Posterior cingulate gyrus (tissue), 11 donors: ENCODE results near the gene LIMS2.
A peak's percentile ranks its signal among the peaks of the same experiment; 100 is the strongest.

Source experiments
- DNase-seq, 10 donors: peaks; one replicate each; pipeline versions ENCODE4 v3.0.0 to v3.0.0-alpha.2; 2020 to 2021; ENCODE audit warnings: mixed read lengths in 3 of 10
- intact Hi-C: fragments of 100-400 bp; cut with DNase I; formaldehyde crosslinking; loops from one replicate; pipeline ENCODE4 v1.15.1; 2023

Gene LIMS2

DNA sequence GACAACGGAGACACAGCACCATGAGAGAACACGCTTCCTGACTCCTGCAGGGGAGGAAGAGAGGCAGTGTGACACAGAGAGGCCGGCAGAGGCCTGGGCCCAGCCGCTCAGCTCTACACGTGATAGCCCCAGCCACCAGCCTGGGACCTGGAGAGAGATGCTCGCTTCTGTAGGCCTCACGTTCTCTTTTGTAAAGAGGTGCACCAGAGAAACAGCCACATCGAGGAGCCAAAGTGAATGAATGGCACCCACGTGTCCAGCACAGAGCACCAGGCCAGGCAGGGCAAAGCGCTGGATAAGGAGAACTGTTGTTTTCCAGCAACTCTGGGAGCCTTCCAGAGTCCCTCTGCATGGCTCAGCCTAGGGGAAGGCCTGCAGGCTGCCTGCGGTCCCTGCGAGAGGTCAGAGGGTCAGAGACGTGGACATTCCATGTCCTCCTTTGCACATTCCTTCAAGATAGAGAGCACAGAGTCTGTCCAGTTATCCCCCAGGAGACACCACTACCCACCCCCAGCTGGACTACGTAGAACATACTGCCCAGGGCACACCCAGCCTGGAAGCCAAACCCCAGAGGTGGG is 14.2 kb downstream of the LIMS2 start:
- peak in 6 of 10 donors; percentile 41 to 92 (median 64) for DNase-seq
- intact Hi-C loops, result no loop called here

DNA sequence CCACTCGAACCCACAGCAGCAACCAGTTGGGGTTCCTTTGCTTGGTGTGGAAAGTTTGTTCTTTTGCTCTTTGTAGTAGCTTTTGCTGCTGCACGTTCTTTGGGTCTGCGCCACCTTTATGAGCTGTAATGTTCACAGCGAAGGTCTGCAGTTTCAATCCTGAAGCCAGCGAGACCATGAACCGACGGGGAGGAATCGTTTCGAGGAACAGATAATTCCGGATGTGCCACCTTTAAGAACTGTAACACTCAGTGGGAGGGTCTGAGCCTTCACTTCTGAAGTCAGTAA is 15.1 kb downstream of the LIMS2 start:
- intact Hi-C loops, result no loop called here
- DNase-seq, result peak in 3 of 10 donors; percentile 5 to 33 (median 22)

DNA sequence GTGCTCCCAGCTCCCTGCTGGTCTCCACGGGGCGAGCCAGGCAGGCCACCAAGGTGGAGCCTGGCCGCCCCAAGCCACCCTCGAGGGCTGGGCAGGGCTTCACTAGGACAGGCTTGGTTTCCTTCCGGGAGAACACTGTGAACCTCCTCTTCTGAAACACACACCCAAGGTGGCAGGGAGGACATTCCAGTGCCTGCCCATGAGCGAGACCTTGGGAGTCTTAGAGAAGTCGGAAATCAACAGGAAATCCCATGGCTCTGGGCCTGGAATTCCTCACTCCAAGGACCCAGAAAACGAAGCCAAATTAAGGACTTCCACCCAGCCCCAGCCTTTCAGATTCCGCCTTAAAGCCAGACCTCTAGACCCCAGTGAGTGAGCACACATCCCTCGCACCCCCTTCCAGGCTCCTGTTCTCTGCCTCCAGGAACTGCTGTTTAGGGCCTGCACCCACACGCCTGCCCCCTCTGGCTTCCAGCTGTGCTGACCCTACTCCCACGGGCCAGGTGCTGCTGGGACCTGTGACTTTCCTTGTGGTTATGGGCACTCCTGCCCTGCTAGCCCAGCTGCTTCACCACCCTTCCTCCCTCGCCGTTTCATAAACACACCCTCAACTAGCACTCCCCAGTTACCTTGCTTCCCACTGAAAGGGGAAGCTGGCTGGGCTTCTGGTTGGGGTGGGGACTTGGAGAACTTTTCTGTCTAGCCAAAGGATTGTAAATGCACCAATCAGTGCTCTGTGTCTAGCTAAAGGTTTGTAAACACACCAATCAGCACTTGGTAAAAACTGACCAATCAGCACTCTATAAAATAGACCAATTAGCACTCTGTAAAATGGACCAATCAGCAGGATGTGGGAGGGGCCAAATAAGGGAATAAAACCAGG is 15.7 kb downstream of the LIMS2 start:
- DNase-seq, result peak in 3 of 10 donors; percentile 3 to 74 (median 67)

DNA sequence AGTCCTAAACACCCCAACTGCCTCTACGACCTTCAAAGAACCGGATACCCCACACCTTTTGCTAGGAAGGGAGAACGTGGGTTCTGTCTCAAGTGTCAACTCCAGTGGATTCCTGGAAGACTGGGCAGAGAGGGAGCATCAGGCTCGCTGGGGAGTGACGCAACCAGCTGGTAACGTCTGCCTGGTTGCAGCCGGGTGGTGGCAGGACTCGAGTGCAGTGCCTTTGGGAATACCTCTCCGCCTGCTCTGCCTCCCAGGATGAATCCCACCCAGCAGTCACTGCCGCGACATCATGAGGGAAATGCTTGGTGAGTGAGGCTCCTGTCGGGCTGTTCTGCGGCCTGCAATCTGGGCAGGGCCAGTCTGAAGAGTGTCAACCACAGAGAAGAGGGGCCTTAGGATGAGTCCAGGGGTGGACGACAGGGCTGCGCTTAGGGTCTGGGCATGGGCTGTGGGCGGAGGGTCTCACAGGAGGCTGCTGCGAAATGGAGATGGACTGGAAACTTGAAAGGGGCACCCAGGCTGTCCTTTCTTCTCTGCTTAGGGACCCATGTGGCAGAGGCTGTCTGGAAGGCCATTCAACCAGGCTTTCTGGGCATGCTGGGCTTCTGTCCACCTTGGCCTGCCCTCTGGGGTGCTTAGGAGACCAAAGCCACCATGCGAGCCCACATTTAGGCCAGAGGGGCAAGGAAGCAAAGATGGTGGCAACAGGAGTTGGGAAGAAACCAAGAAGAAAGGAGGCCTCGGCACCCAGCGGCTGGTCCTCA is 16.5 kb downstream of the LIMS2 start:
- intact Hi-C loops, result no loop called here
- DNase-seq, result peak in 3 of 10 donors; percentile 16 to 62 (median 62)

More for the DNA sequence above, 15.7 kb downstream of the LIMS2 start:
- intact Hi-C loops, result no loop called here

DNA sequence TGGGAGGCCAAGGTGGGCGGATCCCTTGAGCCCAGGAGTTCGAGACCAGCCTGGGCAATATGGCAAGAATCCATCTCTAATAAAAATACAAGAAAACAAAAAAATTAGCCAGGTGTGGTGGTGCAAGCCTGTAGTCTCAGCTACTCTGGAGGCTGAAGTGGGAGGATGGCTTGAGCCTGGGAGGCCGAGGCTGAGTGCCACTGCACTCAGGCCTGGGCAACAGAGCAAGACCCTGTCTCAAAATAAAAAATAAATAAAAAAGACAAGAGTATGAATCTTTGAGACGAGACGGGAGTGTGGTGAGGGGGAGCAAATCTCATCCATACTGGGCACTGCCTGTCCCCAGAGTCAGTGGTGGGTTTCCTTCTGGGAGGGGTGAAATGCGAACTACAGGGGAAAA is 17.2 kb downstream of the LIMS2 start:
- intact Hi-C loops, result no loop called here
- DNase-seq, result peak in 2 of 10 donors; percentile 2 to 67

DNA sequence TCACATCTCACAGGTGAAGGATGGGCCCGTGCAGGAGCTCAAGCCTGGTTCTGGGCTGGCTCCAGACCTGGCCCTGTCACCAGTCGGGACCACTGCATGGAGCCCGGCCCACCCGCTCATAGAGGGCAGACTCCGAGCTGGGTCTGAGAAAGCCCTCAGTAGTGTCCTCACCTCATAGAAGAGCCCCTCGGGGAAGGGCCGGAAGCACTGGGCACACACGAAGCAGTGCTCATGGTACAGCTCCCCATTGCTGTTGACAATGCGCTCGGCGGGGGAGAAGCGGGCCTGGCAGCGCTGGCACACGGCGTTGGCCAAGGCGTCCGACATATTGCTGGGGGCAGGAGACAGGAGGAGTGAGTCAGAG is 18.1 kb downstream of the LIMS2 start:
- intact Hi-C loops, result no loop called here
- peak in 5 of 10 donors; percentile 5 to 79 (median 39) for DNase-seq

DNA sequence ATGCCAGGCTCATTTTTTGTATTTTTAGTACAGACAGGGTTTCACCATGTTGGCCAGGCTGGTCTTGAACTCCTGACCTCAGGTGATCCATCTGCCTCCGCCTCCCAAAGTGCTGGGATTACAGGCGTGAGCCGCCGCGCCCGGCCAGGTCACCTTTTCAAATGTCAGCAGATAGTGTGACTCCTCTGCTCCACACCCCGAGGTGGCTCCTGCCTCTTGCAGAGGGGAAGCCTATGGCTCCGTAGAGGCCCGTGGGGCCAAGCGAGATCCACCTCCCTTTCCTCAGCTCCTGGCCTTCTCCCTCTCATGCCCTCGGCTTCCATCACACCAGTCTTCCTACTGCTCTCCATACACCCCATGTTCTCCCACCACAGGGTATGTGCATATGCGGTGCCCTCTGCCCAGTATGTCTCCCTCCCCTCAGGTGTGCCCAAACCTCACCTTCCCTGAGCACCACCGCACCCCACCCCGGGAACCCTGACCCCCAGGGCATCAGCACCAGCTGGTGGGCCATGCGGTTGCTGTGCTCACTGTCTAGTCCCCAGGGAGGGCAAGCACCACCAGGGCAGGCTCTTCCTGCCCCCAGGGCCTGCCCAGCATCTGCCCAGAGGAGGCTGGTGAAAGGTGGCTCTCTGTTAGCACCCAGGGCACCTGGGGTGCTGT is 18.6 kb downstream of the LIMS2 start:
- peak in 3 of 10 donors; percentile 3 to 77 (median 47) for DNase-seq
- intact Hi-C loops, result no loop called here

DNA sequence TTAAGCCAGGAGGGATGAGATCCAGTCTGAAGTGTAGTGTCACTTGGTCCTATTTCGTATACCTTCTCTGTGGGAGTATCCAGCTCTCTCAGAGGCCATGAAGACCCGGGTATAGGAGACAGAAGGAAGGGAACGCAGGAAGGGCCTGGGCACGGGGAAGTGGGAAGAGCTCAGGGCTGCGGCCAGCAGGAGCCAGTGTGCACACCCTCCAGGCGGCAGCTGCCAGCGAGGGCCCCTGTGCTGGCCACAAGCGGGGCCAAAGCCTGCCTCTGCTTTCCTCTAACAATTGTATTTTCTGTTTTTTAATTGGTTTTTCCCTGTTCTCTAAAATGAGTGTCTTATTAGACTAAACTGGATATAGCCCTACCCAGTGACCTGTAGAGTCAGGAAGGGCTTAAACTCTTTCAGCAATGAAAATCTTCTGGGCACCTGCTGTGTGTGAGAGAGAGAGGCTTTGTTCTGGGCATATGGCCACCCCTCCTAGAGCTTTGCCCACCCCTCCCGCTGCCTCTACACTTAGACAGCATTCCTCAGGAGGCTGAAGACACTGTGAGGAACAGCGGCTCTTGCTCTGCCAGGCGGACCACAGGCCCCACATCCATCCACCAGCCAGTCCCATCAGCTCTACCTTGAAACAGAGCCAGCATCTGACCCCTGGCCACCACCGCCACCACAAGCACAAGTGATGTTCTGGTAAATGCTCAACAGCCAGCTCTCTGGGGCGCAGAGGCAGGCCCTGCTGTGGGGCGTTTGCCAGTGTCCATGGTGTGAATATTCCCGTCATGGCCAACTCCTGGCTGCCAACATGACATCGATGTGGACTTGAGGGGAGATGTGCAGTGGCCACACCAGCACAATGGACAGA is 19.9 kb downstream of the LIMS2 start:
- peak in 4 of 10 donors; percentile 3 to 85 (median 68) for DNase-seq
- intact Hi-C loops, result no loop called here

DNA sequence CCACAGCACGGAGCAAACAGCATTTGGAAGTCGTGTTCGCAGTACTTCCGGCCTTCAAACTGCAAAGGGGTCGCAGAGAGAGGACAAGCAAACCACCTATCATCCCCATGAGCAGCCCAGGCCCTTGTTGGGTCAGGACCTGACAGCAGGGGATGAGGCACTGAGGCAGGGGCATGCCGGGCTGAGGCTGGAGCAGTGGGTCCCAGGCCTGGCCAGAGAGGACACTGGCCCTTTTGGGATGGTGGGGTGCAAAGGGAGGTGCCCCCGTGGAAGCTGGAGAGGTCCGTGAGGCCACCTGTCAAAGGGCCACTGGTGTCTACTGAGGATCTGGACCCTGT is 20.5 kb downstream of the LIMS2 start:
- intact Hi-C loops, result no loop called here

DNA sequence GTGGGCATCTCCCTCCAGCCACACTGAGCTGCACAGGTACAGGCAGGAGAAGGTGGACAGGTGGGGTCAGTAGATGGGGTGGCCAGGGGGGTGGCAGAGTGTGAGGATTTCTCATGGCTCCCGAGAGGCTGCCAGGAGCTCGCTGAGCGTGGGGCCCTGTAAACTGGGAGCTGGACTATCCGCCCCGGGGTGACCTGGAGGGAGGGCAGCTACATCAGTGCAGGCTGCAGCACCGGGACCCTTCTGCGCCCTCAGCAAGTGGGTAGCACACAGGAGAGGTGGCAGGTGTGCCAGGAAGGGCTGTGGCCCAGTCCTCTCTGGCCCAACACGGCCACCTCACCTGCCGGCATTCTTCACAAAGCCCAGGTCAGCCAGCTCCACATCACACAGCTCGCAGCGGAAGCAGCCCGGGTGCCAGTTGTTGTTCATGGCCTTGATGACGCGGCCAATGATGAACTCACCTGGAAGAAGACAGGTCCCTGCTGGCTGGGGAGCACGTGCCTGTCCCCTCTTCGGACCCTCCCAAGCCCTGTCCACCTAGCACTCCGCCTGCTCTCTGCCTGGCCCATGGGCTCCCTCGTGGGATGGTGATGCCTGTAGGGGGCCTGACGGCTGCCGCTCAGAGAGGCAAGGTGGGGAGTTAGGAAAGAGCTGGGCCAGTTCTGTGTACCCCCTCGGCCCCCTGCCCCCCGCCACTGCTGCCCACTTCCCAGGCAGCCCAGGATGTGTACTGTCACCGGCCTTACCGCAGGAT is 21.1 kb downstream of the LIMS2 start:
- intact Hi-C loops, result no loop called here
- peak in 4 of 10 donors; percentile 5 to 72 (median 62) for DNase-seq

More for the DNA sequence above, 20.5 kb downstream of the LIMS2 start:
- DNase-seq, result peak in 4 of 10 donors; percentile 2 to 81 (median 56)

DNA sequence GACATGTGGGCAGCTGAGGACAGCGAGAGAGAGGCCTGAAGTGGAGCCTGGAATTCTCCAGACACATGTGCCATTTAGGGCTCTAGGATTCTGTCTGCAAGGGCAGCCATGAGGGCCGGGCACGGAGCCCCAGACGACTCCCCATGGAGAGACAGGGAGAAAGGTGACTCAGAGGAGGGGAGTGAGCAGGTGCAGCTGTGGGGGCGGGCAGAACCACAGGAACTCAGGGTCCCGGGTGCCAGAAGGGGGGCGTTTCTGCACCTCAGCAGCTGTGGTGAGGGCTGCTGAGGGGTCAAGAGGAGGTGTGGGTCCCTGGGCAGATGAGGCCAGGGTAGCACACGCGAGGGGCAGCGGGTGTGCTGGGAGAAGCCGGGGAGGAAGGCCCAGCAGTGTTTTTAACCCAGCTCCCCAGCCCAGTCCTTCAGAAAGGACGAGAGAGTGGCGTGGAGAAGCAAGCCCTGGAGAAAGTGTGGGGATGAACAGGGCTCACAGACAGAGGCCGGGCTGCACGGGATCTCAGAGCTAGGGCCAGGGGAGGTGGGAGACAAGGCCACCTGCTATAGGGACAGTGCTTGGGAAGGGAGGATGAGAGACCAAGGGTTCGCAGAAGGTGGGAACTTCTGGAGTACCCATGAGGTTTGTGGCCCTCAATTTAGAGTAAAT is 21.8 kb downstream of the LIMS2 start:
- peak in 4 of 10 donors; percentile 5 to 73 (median 66) for DNase-seq
- intact Hi-C loops, result no loop called here

DNA sequence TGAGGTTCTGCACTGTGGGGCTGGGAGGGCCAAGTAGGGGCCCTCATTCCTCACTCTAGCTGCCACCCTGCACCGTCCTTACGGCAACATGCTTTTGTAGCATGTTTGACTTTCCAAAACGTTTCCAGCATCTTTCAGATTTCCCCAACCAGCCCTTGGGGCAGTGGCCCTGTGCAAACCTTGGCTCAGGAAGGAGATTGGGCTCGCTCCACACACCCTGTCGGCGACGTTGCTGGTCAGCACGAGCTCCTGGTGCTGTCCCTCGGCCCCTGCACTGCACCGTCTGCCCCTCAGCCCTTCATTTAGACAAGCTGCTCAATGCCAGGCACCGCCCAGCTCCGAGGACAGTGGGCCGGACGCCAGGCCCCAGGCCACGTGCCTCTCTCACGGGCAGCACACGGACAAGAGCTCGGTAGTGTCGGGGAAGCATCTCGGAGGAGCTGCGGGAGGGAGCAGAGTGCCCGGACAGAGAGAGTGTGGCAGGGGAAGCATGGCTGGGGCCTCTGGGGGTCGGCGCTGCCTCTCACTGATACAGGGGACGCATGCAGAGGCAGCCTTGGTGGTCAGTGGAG is 22.5 kb downstream of the LIMS2 start:
- peak in 4 of 10 donors; percentile 4 to 73 (median 62) for DNase-seq
- intact Hi-C loops, result no loop called here

DNA sequence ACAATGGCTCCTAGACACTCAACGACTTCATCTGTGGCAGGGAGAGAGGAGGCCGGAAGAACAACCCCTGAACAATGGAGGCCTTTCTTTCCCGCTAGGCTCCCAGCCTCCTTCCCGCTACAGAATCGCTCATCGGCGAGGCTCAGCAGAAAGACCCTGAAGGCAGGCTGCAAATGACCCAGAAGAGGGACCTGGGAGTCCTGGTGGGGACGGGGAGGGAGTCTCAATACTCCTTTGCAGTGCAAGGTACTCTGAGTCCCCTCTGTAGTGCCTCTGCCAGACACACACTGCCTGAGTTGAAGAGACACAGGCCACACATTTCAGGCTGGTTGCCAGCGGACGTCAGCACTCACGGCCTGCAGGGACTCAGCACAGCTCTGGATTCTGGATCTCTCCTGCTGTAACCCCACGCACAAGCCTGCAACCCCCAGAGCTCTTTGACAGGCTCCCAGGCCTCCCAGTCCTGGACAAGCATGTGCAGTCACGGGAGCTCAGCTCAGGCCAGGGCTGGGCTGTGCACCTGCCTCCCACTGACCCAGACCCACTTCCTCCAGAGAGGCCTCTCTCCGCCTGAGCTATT is 23.3 kb downstream of the LIMS2 start:
- peak in 9 of 10 donors; percentile 48 to 95 (median 78) for DNase-seq
- intact Hi-C loops, result no loop called here

DNA sequence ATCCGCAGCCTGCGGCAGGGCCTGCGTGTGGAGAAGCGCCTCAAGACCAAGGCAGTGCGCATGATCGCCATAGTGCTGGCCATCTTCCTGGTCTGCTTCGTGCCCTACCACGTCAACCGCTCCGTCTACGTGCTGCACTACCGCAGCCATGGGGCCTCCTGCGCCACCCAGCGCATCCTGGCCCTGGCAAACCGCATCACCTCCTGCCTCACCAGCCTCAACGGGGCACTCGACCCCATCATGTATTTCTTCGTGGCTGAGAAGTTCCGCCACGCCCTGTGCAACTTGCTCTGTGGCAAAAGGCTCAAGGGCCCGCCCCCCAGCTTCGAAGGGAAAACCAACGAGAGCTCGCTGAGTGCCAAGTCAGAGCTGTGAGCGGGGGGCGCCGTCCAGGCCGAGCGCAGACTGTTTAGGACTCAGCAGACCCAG is 23.9 kb downstream of the LIMS2 start:
- intact Hi-C loops, result no loop called here
- DNase-seq, result peak in 3 of 10 donors; percentile 54 to 85 (median 64)

DNA sequence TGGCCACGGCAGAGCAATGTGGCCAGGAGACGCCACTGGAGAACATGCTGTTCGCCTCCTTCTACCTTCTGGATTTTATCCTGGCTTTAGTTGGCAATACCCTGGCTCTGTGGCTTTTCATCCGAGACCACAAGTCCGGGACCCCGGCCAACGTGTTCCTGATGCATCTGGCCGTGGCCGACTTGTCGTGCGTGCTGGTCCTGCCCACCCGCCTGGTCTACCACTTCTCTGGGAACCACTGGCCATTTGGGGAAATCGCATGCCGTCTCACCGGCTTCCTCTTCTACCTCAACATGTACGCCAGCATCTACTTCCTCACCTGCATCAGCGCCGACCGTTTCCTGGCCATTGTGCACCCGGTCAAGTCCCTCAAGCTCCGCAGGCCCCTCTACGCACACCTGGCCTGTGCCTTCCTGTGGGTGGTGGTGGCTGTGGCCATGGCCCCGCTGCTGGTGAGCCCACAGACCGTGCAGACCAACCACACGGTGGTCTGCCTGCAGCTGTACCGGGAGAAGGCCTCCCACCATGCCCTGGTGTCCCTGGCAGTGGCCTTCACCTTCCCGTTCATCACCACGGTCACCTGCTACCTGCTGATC is 24.4 kb downstream of the LIMS2 start:
- DNase-seq, result peak in 3 of 10 donors; percentile 71 to 85 (median 83)
- intact Hi-C loops, result no loop called here

DNA sequence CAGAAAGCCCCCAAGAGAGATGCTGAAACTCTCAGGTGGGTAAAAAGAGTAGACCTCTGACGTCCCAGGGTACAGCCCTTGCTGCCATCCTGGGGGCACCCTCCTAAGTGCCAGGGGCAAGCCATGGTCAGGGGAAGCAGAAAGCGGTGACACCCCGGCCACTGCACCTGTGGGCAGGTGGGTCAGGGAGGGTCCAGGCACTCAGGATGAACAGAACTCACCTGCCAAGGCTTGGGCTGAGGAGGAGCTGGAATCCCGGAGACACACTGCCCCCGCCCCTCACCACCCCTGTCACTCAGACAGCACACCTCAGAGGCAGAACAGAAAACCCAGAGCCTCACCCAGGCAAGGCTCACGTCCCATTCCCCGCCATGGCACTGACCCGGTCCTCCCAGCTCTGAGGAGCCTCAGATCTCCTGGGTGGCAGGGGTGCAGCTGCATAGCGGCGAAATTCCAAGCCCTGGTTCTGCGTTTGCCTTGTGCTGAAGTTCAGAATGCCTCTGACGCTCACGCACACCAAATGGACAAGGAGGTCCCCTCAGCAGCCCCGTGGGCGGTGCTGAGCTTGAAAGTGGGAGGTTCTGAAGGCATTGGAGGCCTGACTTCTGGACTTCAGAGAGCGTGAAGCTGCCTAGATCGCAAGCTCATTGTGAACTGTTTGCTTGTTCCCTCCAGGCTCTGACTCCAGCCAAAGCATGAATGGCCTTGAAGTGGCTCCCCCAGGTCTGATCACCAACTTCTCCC is 25.1 kb downstream of the LIMS2 start:
- peak in 3 of 10 donors; percentile 48 to 82 (median 65) for DNase-seq
- intact Hi-C loops, result no loop called here

DNA sequence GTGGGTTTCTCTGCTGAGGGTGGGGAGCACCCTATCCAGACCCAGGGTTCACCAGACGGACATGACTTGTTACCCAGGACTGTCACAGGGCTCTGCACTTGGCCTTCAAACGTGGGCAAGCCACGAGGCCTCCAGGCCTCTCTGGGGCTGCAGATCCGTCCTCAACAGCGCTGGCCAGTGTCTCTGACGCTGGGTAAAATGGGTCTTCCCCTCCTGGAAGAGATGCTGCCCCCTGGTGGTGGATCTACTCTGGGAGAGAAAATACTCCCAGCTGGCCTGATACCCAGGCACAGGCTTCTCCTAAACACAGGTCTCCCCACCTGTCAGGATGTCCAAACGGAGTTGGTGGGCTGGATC is 25.7 kb downstream of the LIMS2 start:
- intact Hi-C loops, result loop anchor here (1.0 to 5.0 kb wide), 3 partner anchors 48 to 122 kb away; partner anchors contain the start of gene IWS1
- peak in 8 of 10 donors; percentile 70 to 95 (median 84) for DNase-seq
